ENCODE data around the gene GOLGA3.
A peak's percentile ranks its signal among the peaks of the same experiment; 100 is the strongest.
"Not testable (repeated sequence)": the region's sequence is repeated elsewhere in the genome, so short reads cannot be mapped to it uniquely, and the experiment has no call there.

Gene GOLGA3

DNA sequence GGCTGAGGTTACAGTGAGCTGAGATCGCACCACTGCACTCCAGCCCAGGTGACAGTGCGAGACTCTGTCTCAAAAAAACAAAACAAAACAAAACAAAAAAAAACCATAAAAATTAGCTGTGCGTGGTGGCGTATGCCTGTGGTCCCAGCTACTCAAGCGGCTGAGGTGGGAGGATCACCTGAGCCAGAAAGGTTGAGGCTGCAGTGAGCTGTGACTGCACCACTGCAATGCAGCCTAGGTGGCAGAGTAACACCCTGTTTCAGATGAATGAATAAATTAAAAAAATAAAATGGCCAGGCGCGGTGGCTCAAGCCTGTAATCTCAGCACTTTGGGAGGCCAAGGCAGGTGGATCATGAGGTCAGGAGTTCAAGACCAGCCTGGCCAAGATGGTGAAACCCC, 75.0 kb downstream of the GOLGA3 start:
- not testable (repeated sequence) for DNase-seq

DNA sequence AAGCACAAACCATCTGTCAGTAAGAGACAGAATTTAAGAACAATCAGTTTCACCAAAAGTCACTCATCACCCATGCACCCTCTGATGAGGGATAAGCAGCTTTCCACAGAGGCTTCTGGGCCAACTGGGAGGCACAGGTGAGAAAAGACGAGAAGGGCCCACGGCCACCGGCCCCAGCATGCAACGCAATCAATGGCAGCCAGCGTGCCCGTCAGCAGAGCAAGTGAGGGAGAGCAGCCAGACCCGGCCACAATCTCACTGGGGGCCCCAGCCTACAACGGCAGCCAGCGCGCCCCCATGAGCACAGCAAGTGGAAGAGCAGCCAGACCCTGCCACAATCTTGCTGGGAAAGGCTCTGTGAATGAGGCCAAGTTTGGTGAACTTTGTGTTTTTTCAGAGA, 80.3 kb downstream of the GOLGA3 start:
- DNase-seq, result no peak

DNA sequence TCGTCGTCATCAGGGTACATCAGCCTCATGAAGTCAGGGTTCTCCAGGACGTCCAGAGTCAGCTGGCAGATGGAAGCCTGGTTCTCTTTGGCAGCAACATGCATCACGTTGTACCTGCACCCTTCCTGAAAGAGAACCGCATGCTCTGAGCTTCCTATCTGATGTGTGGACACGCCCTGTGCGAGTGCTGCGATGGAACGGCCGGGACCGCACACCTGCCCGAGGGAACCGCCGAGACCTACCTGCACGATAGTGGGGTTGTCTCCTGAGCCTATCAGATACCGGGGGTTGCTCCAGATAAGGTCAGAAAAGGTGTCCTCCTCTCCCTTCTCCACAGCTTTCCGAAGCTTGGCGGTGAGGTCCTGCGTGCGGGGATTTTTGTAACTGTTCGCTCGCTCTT, 80.8 kb downstream of the GOLGA3 start:
- DNase-seq, result no peak

- DNase-seq, result no peak
Observed at GRCh38 chr12:132747395-132747794, 81.3 kb downstream of the GOLGA3 start.

GRCh38 chr12:132746613-132747012, 82.1 kb downstream of the GOLGA3 start:
- DNase-seq, result no peak

DNA sequence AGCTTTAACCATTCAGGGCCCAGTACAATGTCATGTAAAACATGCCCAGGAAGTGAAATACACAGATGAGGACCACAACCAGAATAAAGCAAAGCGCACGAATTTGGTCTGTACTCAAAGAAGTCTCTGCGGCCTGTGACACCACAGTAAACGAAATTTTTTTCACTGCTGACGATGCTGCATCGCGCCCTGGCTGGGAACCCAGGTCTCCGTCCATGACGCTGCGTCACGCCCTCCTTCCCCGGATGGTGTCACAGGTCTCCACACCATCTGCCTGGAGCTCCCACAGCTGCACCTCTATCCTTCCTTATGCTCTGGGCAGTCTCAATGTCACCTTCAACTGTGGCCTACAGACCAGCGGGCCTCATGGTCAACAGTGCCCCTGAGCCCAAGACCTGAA, 84.8 kb downstream of the GOLGA3 start:
- no peak for DNase-seq

DNA sequence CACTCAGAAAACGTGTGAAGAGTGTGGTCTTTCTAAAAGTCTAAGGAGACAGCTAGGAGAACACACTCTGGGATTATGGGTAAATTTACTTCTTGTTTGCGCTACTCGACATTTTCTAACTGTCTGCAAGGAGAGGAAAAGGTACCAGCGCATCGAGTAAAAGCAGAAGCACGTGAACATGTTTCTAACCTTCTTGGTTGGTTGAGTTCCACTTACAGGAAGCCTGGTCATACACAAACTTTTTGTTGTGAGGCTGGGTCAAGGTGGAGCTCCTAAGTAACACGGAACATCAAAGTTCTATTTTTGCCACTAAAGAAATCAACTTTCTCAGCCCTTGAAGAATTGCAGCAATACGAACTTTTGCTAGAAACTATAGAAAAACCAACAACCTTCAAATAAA, 87.0 kb downstream of the GOLGA3 start:
- DNase-seq, result no peak

GRCh38 chr12:132740652-132741051, 88.0 kb downstream of the GOLGA3 start:
- DNase-seq, result no peak

DNA sequence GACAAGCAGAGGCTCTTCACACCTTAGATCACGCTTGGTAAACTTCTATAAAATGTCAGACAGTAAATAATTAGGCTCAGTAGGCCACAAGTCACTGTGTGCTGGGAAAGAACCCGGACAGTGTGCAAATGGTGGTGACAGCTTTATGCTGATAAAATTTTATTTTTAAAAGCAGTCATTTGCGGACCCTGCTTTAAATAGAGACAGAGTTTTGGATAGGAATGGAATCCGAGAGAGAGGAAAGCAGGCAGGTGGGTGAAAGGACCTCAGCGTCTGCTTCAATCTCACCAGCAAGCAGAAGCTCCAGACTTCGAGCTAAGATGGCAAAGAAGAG, 88.4 kb downstream of the GOLGA3 start:
- DNase-seq, result no peak

DNA sequence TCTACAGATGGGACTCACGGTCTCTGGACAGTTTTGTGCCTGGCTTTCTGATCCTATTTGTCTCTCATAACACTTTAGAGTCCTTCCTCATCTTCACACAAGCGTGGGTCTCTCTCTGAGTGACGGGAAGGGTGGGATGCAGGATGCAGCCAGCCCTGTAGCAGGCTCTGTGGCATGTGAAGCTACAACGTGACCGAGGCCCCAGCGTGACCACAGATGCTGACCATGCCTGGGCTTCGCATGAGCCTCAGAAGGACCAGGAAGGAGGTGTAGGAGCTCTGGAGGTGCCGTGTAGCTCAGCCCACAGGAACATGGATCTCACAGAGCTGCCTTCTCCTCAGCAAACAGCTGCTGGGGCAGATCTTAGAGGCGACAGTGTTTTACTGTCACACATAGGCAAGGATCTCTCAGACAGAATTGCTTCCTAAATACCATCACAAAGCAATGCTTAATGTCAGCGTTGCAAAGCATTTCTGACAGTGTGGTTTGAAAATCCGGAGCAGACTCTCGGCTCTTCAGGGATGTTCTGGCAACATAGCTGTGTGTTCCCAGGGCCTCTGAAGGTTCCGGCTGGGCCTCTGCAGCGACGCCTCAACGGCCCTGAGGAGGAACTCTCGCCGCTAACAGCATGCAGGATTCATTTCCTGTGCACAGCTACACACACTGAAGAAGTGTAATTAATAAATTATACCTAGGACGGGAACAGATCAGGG, 88.9 kb downstream of the GOLGA3 start:
- DNase-seq, result no peak

- no peak for DNase-seq
Observed at GRCh38 chr12:132736913-132737312, 91.8 kb downstream of the GOLGA3 start.

DNA sequence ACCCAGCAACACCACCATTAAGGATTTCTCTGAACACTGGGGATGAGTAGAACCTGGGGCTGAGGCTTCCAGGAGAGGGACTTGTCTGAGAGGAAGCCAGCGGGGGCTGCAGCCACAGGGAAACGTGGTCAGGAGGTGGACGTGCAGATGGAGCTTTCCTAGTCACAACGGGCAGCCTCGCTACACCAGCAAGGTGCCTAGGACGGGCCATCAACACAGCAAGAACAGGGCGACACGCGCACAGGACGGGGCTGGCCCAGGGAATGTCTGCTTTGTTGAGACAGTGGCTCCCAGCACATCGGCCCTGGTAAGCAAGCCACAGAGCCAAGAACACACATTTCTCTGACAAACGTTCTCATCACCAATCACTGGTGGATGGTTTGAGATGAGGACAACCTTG, 92.3 kb downstream of the GOLGA3 start:
- no peak for DNase-seq

GRCh38 chr12:132735496-132735895, 93.2 kb downstream of the GOLGA3 start:
- DNase-seq, result no peak

- DNase-seq, result no peak
Observed at GRCh38 chr12:132734206-132734605, 94.5 kb downstream of the GOLGA3 start.

DNA sequence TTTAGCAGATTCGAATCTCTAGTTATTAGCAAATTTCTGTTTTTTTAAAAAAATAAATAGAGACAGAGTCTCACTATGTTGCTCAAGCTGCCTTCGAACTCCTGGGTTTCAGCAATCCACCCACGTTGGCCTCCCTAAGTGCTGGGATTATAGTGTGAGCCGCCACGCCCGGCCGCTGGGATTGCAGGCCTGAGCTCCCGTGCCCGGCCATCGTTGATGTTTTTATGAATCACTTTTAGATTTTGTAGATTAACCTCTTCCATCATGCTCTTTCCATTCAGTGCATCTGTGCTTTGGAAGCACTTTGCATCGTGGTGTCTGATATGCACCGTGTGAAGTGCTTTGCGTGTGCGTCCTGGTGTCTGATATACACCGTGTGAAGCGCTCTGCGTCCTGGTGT, 97.1 kb downstream of the GOLGA3 start:
- DNase-seq, result no peak

GRCh38 chr12:132730353-132730752, 98.3 kb downstream of the GOLGA3 start:
- DNase-seq, result no peak

- DNase-seq, result peak in 21 of 58 donors; percentile 4 to 61 (median 26)
Observed at GRCh38 chr12:132729541-132730320, 98.9 kb downstream of the GOLGA3 start.

DNA sequence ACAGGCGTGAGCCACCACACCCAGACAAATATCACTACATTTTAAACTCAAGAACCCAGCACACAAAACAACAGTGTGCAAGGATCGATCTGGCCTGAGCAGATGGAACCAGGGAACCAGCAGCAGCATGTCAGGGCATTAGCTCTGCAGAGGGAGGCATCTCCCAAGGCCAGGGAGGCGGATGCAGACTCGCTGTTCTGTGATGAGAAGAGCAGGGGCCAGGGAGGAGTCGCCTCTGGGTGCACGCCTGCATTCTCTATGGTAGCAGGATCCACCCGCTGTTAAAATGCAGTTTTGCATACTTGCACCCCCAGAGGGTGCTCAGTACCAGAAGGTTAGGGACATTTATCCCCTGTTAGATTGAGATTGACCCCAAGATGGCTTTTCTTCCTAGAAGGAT, 100.2 kb downstream of the GOLGA3 start:
- no peak for DNase-seq

GRCh38 chr12:132727091-132727794, 101.4 kb downstream of the GOLGA3 start:
- DNase-seq, result no peak

GRCh38 chr12:132726386-132726785, 102.3 kb downstream of the GOLGA3 start:
- peak in 1 of 58 donors; percentile 32 for DNase-seq

- peak in 2 of 58 donors; percentile 8 to 15 for DNase-seq
Observed at GRCh38 chr12:132724506-132725241, 104.0 kb downstream of the GOLGA3 start.

- DNase-seq, result no peak
Observed at GRCh38 chr12:132723764-132724140, 104.9 kb downstream of the GOLGA3 start.

All from anterior cingulate cortex (tissue), 58 donors.